ENCODE measurements around the gene R3HDM4.
A peak's percentile ranks its signal among the peaks of the same experiment; 100 is the strongest.

Gene R3HDM4

GRCh38 chr19:918481-919198, 5.6 kb upstream of the R3HDM4 start:
- TF ChIP-seq, protein P1, sequence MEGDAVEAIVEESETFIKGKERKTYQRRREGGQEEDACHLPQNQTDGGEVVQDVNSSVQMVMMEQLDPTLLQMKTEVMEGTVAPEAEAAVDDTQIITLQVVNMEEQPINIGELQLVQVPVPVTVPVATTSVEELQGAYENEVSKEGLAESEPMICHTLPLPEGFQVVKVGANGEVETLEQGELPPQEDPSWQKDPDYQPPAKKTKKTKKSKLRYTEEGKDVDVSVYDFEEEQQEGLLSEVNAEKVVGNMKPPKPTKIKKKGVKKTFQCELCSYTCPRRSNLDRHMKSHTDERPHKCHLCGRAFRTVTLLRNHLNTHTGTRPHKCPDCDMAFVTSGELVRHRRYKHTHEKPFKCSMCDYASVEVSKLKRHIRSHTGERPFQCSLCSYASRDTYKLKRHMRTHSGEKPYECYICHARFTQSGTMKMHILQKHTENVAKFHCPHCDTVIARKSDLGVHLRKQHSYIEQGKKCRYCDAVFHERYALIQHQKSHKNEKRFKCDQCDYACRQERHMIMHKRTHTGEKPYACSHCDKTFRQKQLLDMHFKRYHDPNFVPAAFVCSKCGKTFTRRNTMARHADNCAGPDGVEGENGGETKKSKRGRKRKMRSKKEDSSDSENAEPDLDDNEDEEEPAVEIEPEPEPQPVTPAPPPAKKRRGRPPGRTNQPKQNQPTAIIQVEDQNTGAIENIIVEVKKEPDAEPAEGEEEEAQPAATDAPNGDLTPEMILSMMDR (IDR thresholded peaks at IDR 0.05), result no peak
- no peaks in the 10 kb centered on the region for H3K36me3 Mint-ChIP-seq (ENCODE audit: low read depth)
- H3K27me3 Mint-ChIP-seq (ENCODE audit: low read depth, poor library complexity), result peaks cover 65% of the 10 kb centered on the region
- H3K27ac Mint-ChIP-seq, result no peak overlapping the region
- no peaks in the 10 kb centered on the region for H3K9me3 Mint-ChIP-seq
- peaks cover 11% of the 10 kb centered on the region for H3K4me1 Mint-ChIP-seq
- DNase-seq, result peak; percentile 38
- H3K4me3 Mint-ChIP-seq, result no peak overlapping the region

GRCh38 chr19:918152-918437, 5.1 kb upstream of the R3HDM4 start:
- H3K4me3 Mint-ChIP-seq, result no peak overlapping the region
- no peak for DNase-seq
- TF ChIP-seq, protein P1 (IDR thresholded peaks at IDR 0.05), result no peak
- no peaks in the 10 kb centered on the region for H3K9me3 Mint-ChIP-seq
- peaks cover 6% of the 10 kb centered on the region for H3K4me1 Mint-ChIP-seq
- no peaks in the 10 kb centered on the region for H3K36me3 Mint-ChIP-seq (ENCODE audit: low read depth)
- peaks cover 65% of the 10 kb centered on the region for H3K27me3 Mint-ChIP-seq (ENCODE audit: low read depth, poor library complexity)
- H3K27ac Mint-ChIP-seq, result no peak overlapping the region

- H3K9me3 Mint-ChIP-seq, result no peaks in the 10 kb centered on the region
- no peaks in the 10 kb centered on the region for H3K36me3 Mint-ChIP-seq (ENCODE audit: low read depth)
- H3K4me1 Mint-ChIP-seq, result peaks cover 5% of the 10 kb centered on the region
- H3K27me3 Mint-ChIP-seq (ENCODE audit: low read depth, poor library complexity), result peaks cover 65% of the 10 kb centered on the region
- TF ChIP-seq, protein P1 (IDR thresholded peaks at IDR 0.05), result peak; percentile 57
- peak within 1 kb of the TSS; percentile 40 for H3K4me3 Mint-ChIP-seq
- no peak within 1 kb of the TSS for H3K27ac Mint-ChIP-seq
- DNase-seq, result peak; percentile 72
These were observed 4.5 kb upstream of the R3HDM4 start, which contains the start of gene KISS1R for GRCh38 chr19:917323-918151. KISS1R (plus strand) TSS chr19:917333; CDS start chr19:917503, 170 bp downstream.

GRCh38 chr19:916645-917322, 3.8 kb upstream of the R3HDM4 start:
- Mint-ChIP-seq H3K9me3 (no peaks in the 10 kb centered on the region), H3K36me3 (ENCODE audit: low read depth) (no peaks in the 10 kb centered on the region), H3K27me3 (ENCODE audit: low read depth, poor library complexity) (peaks cover 57% of the 10 kb centered on the region), H3K27ac (no peak overlapping the region), H3K4me3 (peak overlapping the region; percentile 40), H3K4me1 (peaks cover under 1% of the 10 kb centered on the region)
- no peak for DNase-seq
- TF ChIP-seq, protein P1 (IDR thresholded peaks at IDR 0.05), result no peak

DNA sequence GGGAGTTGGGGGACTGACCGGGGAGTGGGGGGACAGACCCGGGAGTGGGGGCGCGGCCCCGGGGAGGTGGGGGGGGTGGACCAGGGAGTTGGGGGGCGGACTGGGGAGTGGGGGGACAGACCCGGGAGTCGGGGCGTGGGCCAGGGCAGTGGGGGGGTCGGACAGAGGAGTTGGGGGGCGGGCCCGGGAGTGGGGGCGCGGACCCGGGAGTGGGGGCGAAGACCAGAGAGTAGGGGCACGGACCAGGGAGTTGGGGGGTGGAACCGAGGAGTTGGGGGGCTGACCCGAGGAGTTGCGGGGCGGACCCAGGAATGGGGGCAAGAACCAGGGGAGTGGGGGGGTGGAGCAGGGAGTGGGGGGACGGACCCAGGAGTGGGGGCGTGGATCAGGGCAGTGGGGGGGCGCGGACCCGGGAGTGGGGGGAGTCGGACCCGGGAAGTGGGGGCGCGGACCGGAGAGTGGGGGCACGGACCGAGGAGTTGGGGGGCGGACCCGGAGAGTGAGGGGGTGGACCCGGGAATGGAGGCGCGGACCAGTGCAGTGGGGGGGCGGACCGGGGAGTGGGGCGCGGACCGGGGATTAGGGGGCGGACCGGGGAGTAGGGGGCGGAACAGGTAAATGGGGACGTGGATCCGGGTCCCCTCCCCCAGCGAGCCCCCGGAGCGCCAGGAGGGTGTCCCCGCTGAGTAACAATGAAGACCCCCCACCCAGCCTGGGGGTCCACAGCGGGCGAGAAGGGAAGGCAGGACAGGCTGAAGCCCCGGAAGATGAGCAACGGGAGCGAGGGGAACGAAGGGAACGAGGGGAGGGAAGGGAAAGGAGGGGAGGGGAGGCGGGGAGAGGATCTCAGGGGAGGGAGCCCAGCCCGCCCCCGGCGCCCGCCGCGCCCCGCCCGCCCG, 589 bp downstream of the R3HDM4 start:
- Mint-ChIP-seq H3K36me3 (ENCODE audit: low read depth) (peaks cover 5% of the 10 kb centered on the region), H3K27ac (no peak overlapping the region), H3K9me3 (no peaks in the 10 kb centered on the region), H3K27me3 (ENCODE audit: low read depth, poor library complexity) (peaks cover 18% of the 10 kb centered on the region), H3K4me1 (peaks cover 5% of the 10 kb centered on the region), H3K4me3 (peak overlapping the region; percentile 79)
- DNase-seq, result no peak
- TF ChIP-seq, protein P1 (IDR thresholded peaks at IDR 0.05), result no peak

All from nephron progenitor cell (in vitro differentiated cells).